ENCODE data around the gene KIRREL3.

DNA sequence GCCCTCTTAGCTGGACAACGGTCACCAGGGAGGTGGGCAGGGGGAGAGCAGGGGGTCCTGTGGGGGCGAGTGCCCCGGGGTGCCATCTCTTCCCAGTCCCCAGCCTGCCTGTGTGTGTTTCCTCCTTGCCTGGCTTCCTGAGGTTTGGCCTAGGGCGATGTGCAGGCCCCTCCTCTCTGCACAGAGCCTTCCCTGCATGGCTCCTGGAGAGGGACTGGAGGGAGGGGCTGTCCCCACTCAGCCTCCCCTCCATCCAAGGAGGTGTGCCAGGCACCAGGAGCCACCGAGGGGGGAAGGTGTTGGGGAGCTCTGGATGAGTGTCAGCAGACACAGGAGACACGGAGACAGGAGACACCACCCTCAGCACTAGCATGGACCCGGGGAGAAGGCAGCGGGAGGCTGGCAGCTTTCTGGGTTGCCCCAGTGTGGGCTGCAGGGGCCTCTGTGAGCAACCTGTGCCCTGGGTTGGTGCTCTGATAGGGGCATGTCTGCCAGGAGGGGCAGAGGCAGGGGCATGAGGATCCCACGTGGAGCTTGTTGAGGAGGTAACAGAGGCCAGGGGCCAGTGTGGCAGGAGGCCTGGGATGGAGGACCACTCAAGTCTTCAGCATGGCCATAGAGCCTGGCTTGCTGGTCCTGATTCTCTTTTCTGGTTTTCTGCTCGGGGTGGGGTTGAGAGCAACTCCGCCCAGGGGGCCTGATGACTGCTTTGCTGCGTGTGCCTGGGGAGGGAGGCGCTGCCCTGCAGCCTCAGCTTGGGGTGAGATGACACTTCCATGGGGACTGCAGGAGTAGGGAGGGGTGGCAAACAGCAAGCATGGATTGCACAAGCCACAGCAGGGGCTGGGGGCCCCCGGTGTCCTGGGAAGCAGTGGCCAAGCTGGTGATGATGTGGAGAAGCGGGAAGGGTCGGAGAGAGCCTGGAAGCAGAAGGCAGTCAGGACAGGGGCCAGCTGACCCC lies 566.3 kb downstream of the KIRREL3 start:
- TF ChIP-seq, protein P1, sequence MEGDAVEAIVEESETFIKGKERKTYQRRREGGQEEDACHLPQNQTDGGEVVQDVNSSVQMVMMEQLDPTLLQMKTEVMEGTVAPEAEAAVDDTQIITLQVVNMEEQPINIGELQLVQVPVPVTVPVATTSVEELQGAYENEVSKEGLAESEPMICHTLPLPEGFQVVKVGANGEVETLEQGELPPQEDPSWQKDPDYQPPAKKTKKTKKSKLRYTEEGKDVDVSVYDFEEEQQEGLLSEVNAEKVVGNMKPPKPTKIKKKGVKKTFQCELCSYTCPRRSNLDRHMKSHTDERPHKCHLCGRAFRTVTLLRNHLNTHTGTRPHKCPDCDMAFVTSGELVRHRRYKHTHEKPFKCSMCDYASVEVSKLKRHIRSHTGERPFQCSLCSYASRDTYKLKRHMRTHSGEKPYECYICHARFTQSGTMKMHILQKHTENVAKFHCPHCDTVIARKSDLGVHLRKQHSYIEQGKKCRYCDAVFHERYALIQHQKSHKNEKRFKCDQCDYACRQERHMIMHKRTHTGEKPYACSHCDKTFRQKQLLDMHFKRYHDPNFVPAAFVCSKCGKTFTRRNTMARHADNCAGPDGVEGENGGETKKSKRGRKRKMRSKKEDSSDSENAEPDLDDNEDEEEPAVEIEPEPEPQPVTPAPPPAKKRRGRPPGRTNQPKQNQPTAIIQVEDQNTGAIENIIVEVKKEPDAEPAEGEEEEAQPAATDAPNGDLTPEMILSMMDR (conservative IDR thresholded peaks at IDR 0.05; ENCODE audit: low read depth, low read length) = no peak
- TF ChIP-seq, protein P2, sequence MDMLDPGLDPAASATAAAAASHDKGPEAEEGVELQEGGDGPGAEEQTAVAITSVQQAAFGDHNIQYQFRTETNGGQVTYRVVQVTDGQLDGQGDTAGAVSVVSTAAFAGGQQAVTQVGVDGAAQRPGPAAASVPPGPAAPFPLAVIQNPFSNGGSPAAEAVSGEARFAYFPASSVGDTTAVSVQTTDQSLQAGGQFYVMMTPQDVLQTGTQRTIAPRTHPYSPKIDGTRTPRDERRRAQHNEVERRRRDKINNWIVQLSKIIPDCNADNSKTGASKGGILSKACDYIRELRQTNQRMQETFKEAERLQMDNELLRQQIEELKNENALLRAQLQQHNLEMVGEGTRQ (IDR thresholded peaks at IDR 0.05; ENCODE audit: low read depth, low read length) = no peak
- TF ChIP-seq CEBPB (IDR thresholded peaks at IDR 0.05; ENCODE audit: low read depth, low read length) (no peak), SMC3 (IDR thresholded peaks at IDR 0.05; ENCODE audit: low read depth, low read length) (no peak), CHD1 (IDR thresholded peaks at IDR 0.05; ENCODE audit: low read depth, low read length) (no peak)

Data from IMR-90 (cell line).